Measurements from ENCODE around the gene SLC39A5. TPM values are rescaled to one million over a fixed set of nuclear protein-coding genes. Genes with fewer than 3 reads are reported as not detected.

Gene SLC39A5
- total and polyA plus RNA-seq, 2 of the 13 experiments (the other 11 are each of a cell fraction or from before 2014, with no cell fraction given), result 59.7 to 101 TPM

GRCh38 chr12:56236985-56237384 is 7.1 kb downstream of the SLC39A5 start:
- Histone ChIP-seq H3K4me1 (ENCODE audit: insufficient read depth, low read length) (peaks cover 12% of the 10 kb centered on the region), H4K20me1 (ENCODE audit: insufficient read depth, low read length) (no peaks in the 10 kb centered on the region), H3K36me3 (replicated peaks in 1 of 2; ENCODE audit: control insufficient read depth in 1 of 2, insufficient read depth in 2 of 2, low read length in 2 of 2) (peaks cover 7 to 23% of the 10 kb centered on the region in 2 experiments; a peak in 4 of 5 replicates), H3K9ac (ENCODE audit: insufficient read depth, low read depth, low read length) (no peak overlapping the region), H3K79me2 (ENCODE audit: insufficient read depth, low read length) (peaks cover 6% of the 10 kb centered on the region), H3K27ac (ENCODE audit: extremely low read length, insufficient read depth, low read length) (no peak overlapping the region), H3K27me3 (ENCODE audit: control insufficient read depth in 1 of 2, insufficient read depth in 2 of 2, low read length in 2 of 2) (no peaks in the 10 kb centered on the region), H3K9me3 (ENCODE audit: low read length) (no peaks in the 10 kb centered on the region), H3K4me3 (replicated peaks in 1 of 3; ENCODE audit: insufficient read depth in 1 of 3, low read depth in 2 of 3, low read length in 3 of 3) (no peak overlapping the region), H3K4me2 (ENCODE audit: low read depth, low read length) (no peak overlapping the region), H2AFZ (ENCODE audit: low read length) (no peak overlapping the region)
- 75% methylated on average over 1 of the region's 5 CpGs for WGBS (ENCODE audit: low lambda C conversion rate)
- no TSS peak for BruUV-seq (replicated peaks)
- in situ Hi-C loops (cut with HindIII; ENCODE audit: extremely low pct_ligation_motif_present, low pct_unique_long_range_greater_than_20kb) (no loop called here), intact Hi-C loops (cut with micrococcal nuclease; ENCODE audit: unreplicated experiment) (no loop called here)
- ChIA-PET CTCF (ENCODE audit: low intra/inter-chr PET ratio, low total read pairs) (no interaction called here), POLR2A (interaction anchor here (1.3 to 1.9 kb wide), 2 partner anchors 15 to 21 kb away, joined by 3 to 9 read pairs; partner anchors contain the start of genes ANKRD52 and RNF41)
- DNase-seq (ENCODE audit: low spot score) (no peak), ATAC-seq (no peak), FAIRE-seq (no peak)
- TF ChIP-seq AGO2 (optimal IDR thresholded peaks at IDR 0.05; ENCODE audit: low read depth, low read length) (peak; percentile 12), RXRB (CRISPR knock-in tag; IDR thresholded peaks at IDR 0.05; ENCODE audit: borderline replicate concordance) (no peak), POLR2A (IDR thresholded peaks at IDR 0.05; ENCODE audit: insufficient read depth in 1 of 2, low read depth in 2 of 2, low read length in 2 of 2) (peak in 1 of 2 experiments; percentile 47; a peak in 1 of 4 replicates), USF2 (IDR thresholded peaks at IDR 0.05; ENCODE audit: low read depth, low read length) (no peak), USF2 (CRISPR knock-in tag; IDR thresholded peaks at IDR 0.05; ENCODE audit: borderline replicate concordance) (no peak), HDAC6 (IDR thresholded peaks at IDR 0.05; ENCODE audit: low read depth, low read length) (no peak), ZFP37 (CRISPR knock-in tag; IDR thresholded peaks at IDR 0.05; ENCODE audit: borderline replicate concordance) (no peak), SNAI1 (CRISPR knock-in tag; IDR thresholded peaks at IDR 0.05; ENCODE audit: borderline replicate concordance) (no peak), POLR2G (IDR thresholded peaks at IDR 0.05; ENCODE audit: low read depth, low read length) (peak; percentile 14; the same call in 1 of the 2 replicates), ATF7-NPFF (CRISPR knock-in tag; IDR thresholded peaks at IDR 0.05; ENCODE audit: low read depth) (no peak), ZSCAN20 (CRISPR knock-in tag; IDR thresholded peaks at IDR 0.05; ENCODE audit: borderline replicate concordance) (no peak)

All from HepG2 (cell line).